A673 (cell line): ENCODE results near the gene FSTL4.

Source experiments
- EZH2 ChIP-seq: fragments of 200-600 bp; sonication (generic); IDR thresholded peaks from 2 replicates; pipeline ENCODE4 v1.6.1; 2017; ENCODE audit warnings: borderline replicate concordance, low read depth, mild to moderate bottlenecking, mixed read lengths, antibody characterized with exemption, low read length; ENCODE audit not compliant: poor library complexity, severe bottlenecking
- TF ChIP-seq, protein P1 (sequence below): fragments of 300-800, 200-600 bp; sonication (generic); conservative IDR thresholded peaks from 2 replicates; pipeline ENCODE4 v1.5.1; 2017; ENCODE audit warnings: low read depth, mild to moderate bottlenecking, antibody characterized with exemption, low read length, moderate library complexity, mixed read lengths

DNA sequence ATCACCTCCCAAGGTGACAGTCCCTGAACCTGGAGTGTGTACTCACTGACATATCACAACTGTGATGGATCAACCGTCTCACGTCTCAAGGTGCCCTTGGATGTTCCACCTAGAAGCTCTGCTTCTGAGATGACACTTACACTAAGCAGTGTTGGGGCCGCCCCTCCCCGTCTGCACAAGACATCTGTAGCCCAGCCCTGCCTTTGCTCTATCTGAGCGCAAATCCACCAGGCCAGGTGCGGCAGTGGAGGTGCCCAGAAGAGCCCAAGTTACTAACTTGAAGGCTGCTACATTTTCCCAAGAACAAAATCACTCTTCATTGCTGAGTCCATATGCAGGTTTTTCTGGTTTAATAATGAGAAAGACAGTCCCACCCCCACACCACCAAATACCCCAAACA, 148.3 kb downstream of the FSTL4 start:
- TF ChIP-seq, protein P1, sequence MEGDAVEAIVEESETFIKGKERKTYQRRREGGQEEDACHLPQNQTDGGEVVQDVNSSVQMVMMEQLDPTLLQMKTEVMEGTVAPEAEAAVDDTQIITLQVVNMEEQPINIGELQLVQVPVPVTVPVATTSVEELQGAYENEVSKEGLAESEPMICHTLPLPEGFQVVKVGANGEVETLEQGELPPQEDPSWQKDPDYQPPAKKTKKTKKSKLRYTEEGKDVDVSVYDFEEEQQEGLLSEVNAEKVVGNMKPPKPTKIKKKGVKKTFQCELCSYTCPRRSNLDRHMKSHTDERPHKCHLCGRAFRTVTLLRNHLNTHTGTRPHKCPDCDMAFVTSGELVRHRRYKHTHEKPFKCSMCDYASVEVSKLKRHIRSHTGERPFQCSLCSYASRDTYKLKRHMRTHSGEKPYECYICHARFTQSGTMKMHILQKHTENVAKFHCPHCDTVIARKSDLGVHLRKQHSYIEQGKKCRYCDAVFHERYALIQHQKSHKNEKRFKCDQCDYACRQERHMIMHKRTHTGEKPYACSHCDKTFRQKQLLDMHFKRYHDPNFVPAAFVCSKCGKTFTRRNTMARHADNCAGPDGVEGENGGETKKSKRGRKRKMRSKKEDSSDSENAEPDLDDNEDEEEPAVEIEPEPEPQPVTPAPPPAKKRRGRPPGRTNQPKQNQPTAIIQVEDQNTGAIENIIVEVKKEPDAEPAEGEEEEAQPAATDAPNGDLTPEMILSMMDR = no peak
- TF ChIP-seq EZH2 = no peak
